Stomach smooth muscle (tissue), 2 donors: ENCODE data around the gene BAHCC1.

Experiments
- H3K27ac ChIP-seq: one replicate; pipeline ENCODE4 v1.7.0; 2013; ENCODE audit warnings: mild to moderate bottlenecking, low read length, inconsistent platforms
- H3K27me3 ChIP-seq, 2 donors: one replicate each; pipeline ENCODE4 v1.7.0; 2013; ENCODE audit warnings: low read length in 2 of 2; ENCODE audit not compliant: insufficient read depth in 2 of 2, control insufficient read depth in 1 of 2
- H3K36me3 ChIP-seq, 2 donors: one replicate each; pipeline ENCODE4 v1.7.0; 2013; ENCODE audit warnings: low read length in 2 of 2; ENCODE audit not compliant: control insufficient read depth in 2 of 2, insufficient read depth in 2 of 2
- H3K4me1 ChIP-seq: one replicate; pipeline ENCODE4 v1.7.0; 2013; ENCODE audit warnings: low read length; ENCODE audit not compliant: control insufficient read depth, insufficient read depth
- H3K4me3 ChIP-seq, 2 donors: one replicate each; pipeline ENCODE4 v1.7.0; 2013; ENCODE audit warnings: low read length in 2 of 2
- H3K9ac ChIP-seq, 2 donors: one replicate each; pipeline ENCODE4 v1.7.0; 2013; ENCODE audit warnings: low read length in 2 of 2, mild to moderate bottlenecking in 1 of 2
- H3K9me3 ChIP-seq, 2 donors: one replicate each; pipeline ENCODE4 v1.7.0; 2013; ENCODE audit warnings: low read length in 2 of 2; ENCODE audit not compliant: control insufficient read depth in 2 of 2
- donor health status: healthy.
- donor health status: Pancreatic carcinoma.

The BAHCC1 gene

GRCh38 chr17:81392909-81393654 lies 2.2 kb upstream of the BAHCC1 start:
- peak overlapping the region; percentile 84 to 88 for H3K9ac ChIP-seq
- H3K4me3 ChIP-seq: peak overlapping the region; percentile 67 to 84
- no peaks in the 10 kb centered on the region for H3K36me3 ChIP-seq
- H3K4me1 ChIP-seq: peaks cover 62% of the 10 kb centered on the region
- H3K27me3 ChIP-seq: no peaks in the 10 kb centered on the region
- H3K27ac ChIP-seq: peak overlapping the region; percentile 98
- H3K9me3 ChIP-seq: no peaks in the 10 kb centered on the region

- no peaks in the 10 kb centered on the region for H3K36me3 ChIP-seq
- no peaks in the 10 kb centered on the region for H3K9me3 ChIP-seq
- peak overlapping the region; percentile 49 to 84 for H3K4me3 ChIP-seq
- H3K27me3 ChIP-seq: no peaks in the 10 kb centered on the region
- H3K4me1 ChIP-seq: peaks cover 56% of the 10 kb centered on the region
- peak overlapping the region; percentile 84 to 88 for H3K9ac ChIP-seq
- peak overlapping the region; percentile 98 for H3K27ac ChIP-seq
Observed at GRCh38 chr17:81393684-81394376, 1.4 kb upstream of the BAHCC1 start.

DNA sequence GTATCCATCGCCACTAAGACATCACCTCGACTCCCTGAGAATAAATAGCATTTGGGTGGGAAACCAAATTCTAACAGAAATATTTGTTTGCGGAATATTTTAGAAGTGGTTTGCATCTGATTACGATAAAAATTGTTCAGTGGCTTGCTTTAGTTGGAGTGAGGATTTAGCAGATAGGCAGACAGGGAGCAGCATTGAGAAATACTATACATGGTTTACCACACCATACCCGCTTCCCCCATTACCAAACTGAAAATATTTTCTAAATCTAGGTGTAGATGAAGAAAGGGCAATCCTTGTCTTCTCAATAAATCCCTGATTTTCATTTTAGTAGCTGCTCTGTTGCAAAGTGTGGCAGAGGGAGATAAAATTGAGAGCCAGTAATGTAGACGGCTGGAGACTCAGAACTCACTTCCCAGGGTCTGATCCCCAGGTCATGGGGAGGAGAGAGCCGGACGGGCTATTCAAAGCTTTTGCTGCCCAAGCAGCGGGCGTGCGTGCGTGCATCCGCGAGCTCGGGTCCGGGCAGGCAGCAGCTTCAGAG lies 808 bp upstream of the BAHCC1 start:
- peaks cover 53% of the 10 kb centered on the region for H3K4me1 ChIP-seq
- no peaks in the 10 kb centered on the region for H3K9me3 ChIP-seq
- peak overlapping the region; percentile 98 for H3K27ac ChIP-seq
- peak overlapping the region; percentile 47 to 84 for H3K4me3 ChIP-seq
- H3K36me3 ChIP-seq: no peaks in the 10 kb centered on the region
- peak overlapping the region; percentile 0 to 51 for H3K9ac ChIP-seq
- no peaks in the 10 kb centered on the region for H3K27me3 ChIP-seq

- H3K27me3 ChIP-seq: no peaks in the 10 kb centered on the region
- H3K9me3 ChIP-seq: no peaks in the 10 kb centered on the region
- H3K4me3 ChIP-seq: peak overlapping the region; percentile 84 to 90
- no peaks in the 10 kb centered on the region for H3K36me3 ChIP-seq
- peaks cover 47% of the 10 kb centered on the region for H3K4me1 ChIP-seq
- H3K9ac ChIP-seq: peak overlapping the region; percentile 80 to 88
- H3K27ac ChIP-seq: peak overlapping the region; percentile 93
Observed at GRCh38 chr17:81395600-81396277, 482 bp downstream of the BAHCC1 start.

DNA sequence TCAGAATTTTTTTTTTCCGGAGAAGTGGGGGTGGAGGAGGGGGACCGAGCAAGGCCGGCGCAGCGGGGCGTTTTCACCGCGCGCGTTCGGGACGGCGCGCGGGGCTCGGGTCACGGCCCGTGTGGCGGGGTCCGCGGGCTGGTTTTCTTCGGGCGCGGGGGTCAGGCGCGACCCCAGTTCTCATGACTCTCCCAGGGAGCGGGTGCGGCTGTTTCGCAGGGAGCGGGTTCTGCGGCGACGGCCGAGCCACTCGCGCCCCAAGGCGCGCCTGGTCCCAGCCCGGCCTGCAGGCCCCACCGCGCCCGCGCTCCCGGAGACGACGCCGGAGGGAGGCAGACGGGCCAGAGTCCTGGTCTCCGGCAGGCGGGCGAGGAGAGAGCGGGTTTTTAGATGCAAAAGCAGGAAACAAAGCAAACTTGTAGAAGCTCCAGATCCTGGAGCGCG lies 1.0 kb downstream of the BAHCC1 start:
- Histone ChIP-seq H3K9me3 (no peaks in the 10 kb centered on the region), H3K27me3 (no peaks in the 10 kb centered on the region), H3K36me3 (no peaks in the 10 kb centered on the region), H3K9ac (peak overlapping the region; percentile 80 to 88), H3K4me1 (peaks cover 47% of the 10 kb centered on the region), H3K27ac (peak overlapping the region; percentile 93), H3K4me3 (peak overlapping the region; percentile 84 to 90)

DNA sequence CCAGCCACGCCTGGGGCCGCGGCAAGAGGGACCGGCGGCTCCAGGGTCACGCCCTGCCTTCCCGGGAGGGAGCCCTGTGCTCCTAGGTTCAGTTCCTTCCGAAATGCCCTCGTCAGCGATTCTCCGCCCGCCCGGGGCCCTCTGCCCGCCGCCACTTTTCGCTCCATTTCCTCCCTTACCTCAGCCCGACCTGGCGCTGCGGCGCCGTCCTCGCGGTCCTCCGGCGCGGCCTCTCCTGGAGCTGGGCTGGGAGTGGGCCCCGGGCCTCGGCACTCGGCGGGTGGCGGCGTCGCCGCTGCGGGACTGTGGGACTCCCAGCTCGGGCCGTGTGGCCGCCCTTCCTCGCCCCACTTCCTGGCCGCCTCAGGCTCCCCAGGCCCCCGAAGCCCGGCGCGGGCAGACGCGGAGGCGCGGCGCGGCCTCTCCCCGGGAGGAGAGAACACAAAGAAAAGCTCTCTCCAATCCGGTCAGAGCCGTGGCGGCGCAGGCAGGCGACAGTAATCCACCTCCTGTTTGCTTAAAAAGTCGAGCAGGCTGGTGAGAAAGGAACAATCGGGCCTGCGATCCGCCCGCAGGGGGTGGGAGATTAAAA lies 1.6 kb downstream of the BAHCC1 start:
- no peaks in the 10 kb centered on the region for H3K9me3 ChIP-seq
- H3K27me3 ChIP-seq: no peaks in the 10 kb centered on the region
- H3K4me1 ChIP-seq: peaks cover 47% of the 10 kb centered on the region
- peak overlapping the region; percentile 84 to 90 for H3K4me3 ChIP-seq
- no peaks in the 10 kb centered on the region for H3K36me3 ChIP-seq
- H3K27ac ChIP-seq: peak overlapping the region; percentile 93
- H3K9ac ChIP-seq: peak overlapping the region; percentile 80 to 88

DNA sequence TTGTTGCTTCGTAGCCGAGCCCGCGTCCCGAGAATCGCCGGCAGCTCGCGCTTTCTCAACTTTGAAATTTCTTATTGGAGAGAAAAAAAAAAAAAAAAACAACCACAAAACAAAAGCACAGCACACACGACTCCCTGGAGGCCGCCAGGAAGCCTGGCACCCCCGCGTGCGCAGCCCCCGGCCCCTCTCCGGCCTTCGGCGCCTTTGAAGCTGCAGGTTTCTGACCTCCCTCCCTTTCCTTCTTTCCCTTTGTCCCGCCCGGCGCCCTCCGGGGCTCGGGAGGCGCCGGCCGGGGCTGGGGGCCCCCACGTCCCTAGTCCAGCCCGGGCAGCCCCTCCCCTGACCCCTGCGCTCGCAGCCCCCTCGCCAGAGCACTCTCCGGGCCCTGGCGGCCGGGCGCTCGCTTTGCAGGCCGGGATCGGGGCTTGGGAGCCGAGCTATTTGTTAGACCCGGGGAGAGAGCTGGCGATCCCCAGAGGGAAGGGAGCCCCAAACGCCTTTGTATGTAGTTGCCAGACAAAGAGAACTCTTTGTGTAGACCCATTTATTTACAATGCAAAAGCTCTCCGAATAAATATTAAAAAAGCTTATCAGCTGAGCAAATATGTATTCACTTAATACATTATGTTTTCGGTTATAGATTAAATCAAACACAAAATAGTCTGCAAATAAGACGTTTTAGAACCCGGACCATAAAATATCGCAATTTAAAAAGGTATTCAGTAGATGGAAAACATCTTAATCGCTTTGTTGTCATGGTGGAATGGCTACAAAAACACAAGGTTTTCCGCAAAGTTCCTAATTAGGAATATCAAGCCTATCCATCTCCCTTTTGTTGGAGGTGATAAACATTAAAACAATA lies 2.3 kb downstream of the BAHCC1 start:
- Histone ChIP-seq H3K9me3 (no peaks in the 10 kb centered on the region), H3K27ac (peak overlapping the region; percentile 93), H3K4me1 (peaks cover 47% of the 10 kb centered on the region)

GRCh38 chr17:81398176-81398831 lies 3.0 kb downstream of the BAHCC1 start:
- peak overlapping the region; percentile 80 to 88 for H3K9ac ChIP-seq
- peaks cover 48% of the 10 kb centered on the region for H3K4me1 ChIP-seq
- peak overlapping the region; percentile 93 for H3K27ac ChIP-seq
- no peaks in the 10 kb centered on the region for H3K36me3 ChIP-seq
- no peaks in the 10 kb centered on the region for H3K9me3 ChIP-seq
- peak overlapping the region; percentile 84 to 90 for H3K4me3 ChIP-seq
- no peaks in the 10 kb centered on the region for H3K27me3 ChIP-seq

More for the DNA sequence above, 2.3 kb downstream of the BAHCC1 start:
- no peaks in the 10 kb centered on the region for H3K27me3 ChIP-seq
- H3K36me3 ChIP-seq: no peaks in the 10 kb centered on the region
- H3K9ac ChIP-seq: peak overlapping the region; percentile 80 to 88
- peak overlapping the region; percentile 84 to 90 for H3K4me3 ChIP-seq

DNA sequence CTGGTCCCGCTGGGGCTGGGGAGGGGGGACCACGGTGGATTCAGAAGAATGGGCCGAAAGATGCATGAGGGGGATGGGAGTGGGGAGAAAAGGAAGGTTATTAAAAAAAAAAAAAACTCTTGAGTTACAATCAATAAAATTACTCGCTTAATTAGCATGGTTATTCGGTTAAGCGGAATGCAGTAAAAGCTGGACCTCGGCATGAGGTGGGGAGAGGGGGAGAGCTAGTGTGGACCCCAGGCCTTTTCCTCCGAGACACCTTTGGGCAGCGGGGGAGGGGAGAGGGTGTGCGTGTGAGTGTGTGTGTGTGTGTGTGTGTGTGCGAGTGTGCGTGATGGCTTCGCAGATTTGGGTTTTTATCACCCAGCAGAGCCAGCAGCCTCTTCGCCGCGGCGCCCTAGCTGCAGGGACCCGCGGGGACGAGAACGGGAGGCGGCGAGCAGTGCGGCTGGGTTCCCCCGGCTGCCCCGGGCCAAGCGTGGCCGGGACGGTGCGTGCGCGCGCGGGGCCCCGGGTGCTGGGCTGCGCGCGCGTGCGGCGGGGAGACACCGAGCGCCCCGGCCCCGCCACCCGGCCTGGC lies 3.7 kb downstream of the BAHCC1 start:
- Histone ChIP-seq H3K4me3 (peak overlapping the region; percentile 84 to 90), H3K4me1 (peaks cover 54% of the 10 kb centered on the region), H3K9ac (peak overlapping the region; percentile 80 to 88), H3K36me3 (no peaks in the 10 kb centered on the region), H3K9me3 (no peaks in the 10 kb centered on the region), H3K27me3 (no peaks in the 10 kb centered on the region), H3K27ac (peak overlapping the region; percentile 93)
